ENCODE data around the gene DGAT2. TPM values are rescaled to one million over a fixed set of nuclear protein-coding genes. Genes with fewer than 3 reads are reported as not detected.

Gene DGAT2
- total and polyA plus RNA-seq, 4 donors, result 4.2 to 54.0 (median 8.4) TPM

DNA sequence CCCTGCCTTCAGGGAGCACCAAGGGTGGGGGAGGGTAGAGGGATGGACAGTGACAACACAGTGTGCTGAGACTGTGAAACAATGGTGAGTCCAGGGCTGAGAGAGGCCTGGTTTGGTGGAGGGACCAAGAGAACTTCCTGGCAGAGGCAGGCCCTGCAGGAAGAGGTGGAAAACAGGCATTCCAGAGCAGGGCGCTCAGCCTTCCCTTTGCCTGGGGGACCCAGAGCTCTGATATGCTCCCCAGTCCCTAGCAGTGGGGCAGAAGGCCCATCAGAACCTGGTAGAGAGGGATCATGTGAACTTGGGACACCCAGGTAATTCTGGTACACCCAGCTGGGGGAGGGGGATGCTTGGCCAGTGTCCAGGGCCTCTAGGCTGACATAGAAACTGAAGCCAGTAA lies 29.2 kb downstream of the DGAT2 start:
- no peaks in the 10 kb centered on the region for H3K27me3 ChIP-seq (ENCODE audit: control insufficient read depth in 3 of 3, insufficient read depth in 3 of 3, low read length in 2 of 3)
- DNase-seq (no peak), ATAC-seq (ENCODE audit: insufficient read depth, low FRiP score) (no peak)
- H3K27ac ChIP-seq (ENCODE audit: low read depth in 1 of 2, low read length in 1 of 2), result no peak overlapping the region
- TF ChIP-seq, protein P1, sequence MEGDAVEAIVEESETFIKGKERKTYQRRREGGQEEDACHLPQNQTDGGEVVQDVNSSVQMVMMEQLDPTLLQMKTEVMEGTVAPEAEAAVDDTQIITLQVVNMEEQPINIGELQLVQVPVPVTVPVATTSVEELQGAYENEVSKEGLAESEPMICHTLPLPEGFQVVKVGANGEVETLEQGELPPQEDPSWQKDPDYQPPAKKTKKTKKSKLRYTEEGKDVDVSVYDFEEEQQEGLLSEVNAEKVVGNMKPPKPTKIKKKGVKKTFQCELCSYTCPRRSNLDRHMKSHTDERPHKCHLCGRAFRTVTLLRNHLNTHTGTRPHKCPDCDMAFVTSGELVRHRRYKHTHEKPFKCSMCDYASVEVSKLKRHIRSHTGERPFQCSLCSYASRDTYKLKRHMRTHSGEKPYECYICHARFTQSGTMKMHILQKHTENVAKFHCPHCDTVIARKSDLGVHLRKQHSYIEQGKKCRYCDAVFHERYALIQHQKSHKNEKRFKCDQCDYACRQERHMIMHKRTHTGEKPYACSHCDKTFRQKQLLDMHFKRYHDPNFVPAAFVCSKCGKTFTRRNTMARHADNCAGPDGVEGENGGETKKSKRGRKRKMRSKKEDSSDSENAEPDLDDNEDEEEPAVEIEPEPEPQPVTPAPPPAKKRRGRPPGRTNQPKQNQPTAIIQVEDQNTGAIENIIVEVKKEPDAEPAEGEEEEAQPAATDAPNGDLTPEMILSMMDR (IDR thresholded peaks at IDR 0.05; ENCODE audit: control extremely low read depth, extremely low read depth), result no peak
- H3K4me1 ChIP-seq (ENCODE audit: control insufficient read depth in 5 of 5, insufficient read depth in 5 of 5, low read length in 5 of 5), result peaks cover 0 to 7% (median 0%) of the 10 kb centered on the region in 5 donors
- no peaks in the 10 kb centered on the region for H3K36me3 ChIP-seq (ENCODE audit: control insufficient read depth in 4 of 4, insufficient read depth in 4 of 4, low read length in 4 of 4)
- H3K9ac ChIP-seq (ENCODE audit: insufficient read depth in 1 of 2, low read length in 2 of 2), result no peak overlapping the region
- no peaks in the 10 kb centered on the region for H3K9me3 ChIP-seq (ENCODE audit: control insufficient read depth in 4 of 4, insufficient read depth in 3 of 4, low read length in 3 of 4)
- WGBS, 2 donors, result 98 to 100% methylated on average over 1 of the region's 1 CpG
- no peak overlapping the region for H3K4me3 ChIP-seq

DNA sequence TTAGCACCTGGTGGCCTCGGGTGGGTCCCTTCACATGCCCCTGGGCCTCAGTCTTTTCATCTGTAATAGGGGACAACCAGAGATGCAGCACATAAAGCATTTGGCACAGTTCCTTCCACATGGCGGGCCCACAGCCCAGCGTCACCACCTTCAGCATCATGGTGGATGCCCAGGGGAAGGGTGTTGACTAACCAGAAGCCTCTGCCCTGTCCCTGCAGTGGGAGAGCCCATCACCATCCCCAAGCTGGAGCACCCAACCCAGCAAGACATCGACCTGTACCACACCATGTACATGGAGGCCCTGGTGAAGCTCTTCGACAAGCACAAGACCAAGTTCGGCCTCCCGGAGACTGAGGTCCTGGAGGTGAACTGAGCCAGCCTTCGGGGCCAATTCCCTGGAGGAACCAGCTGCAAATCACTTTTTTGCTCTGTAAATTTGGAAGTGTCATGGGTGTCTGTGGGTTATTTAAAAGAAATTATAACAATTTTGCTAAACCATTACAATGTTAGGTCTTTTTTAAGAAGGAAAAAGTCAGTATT lies 31.6 kb downstream of the DGAT2 start:
- WGBS, 2 donors, result 97% methylated on average over 8 of the region's 8 CpGs
- no peak for DNase-seq
- no peak overlapping the region for H3K27ac ChIP-seq (ENCODE audit: low read depth in 1 of 2, low read length in 1 of 2)
- no peak overlapping the region for H3K4me3 ChIP-seq
- no peaks in the 10 kb centered on the region for H3K27me3 ChIP-seq (ENCODE audit: control insufficient read depth in 3 of 3, insufficient read depth in 3 of 3, low read length in 2 of 3)
- TF ChIP-seq, protein P1 (IDR thresholded peaks at IDR 0.05; ENCODE audit: control extremely low read depth, extremely low read depth), result no peak
- H3K9me3 ChIP-seq (ENCODE audit: control insufficient read depth in 4 of 4, insufficient read depth in 3 of 4, low read length in 3 of 4), result no peaks in the 10 kb centered on the region
- no peak overlapping the region for H3K9ac ChIP-seq (ENCODE audit: insufficient read depth in 1 of 2, low read length in 2 of 2)
- H3K36me3 ChIP-seq (ENCODE audit: control insufficient read depth in 4 of 4, insufficient read depth in 4 of 4, low read length in 4 of 4), result no peaks in the 10 kb centered on the region
- no peak for ATAC-seq (ENCODE audit: insufficient read depth, low FRiP score)
- no peaks in the 10 kb centered on the region for H3K4me1 ChIP-seq (ENCODE audit: control insufficient read depth in 5 of 5, insufficient read depth in 5 of 5, low read length in 5 of 5)

- H3K9me3 ChIP-seq (ENCODE audit: control insufficient read depth in 4 of 4, insufficient read depth in 3 of 4, low read length in 3 of 4), result no peaks in the 10 kb centered on the region
- no peaks in the 10 kb centered on the region for H3K27me3 ChIP-seq (ENCODE audit: control insufficient read depth in 3 of 3, insufficient read depth in 3 of 3, low read length in 2 of 3)
- H3K4me1 ChIP-seq (ENCODE audit: control insufficient read depth in 5 of 5, insufficient read depth in 5 of 5, low read length in 5 of 5), result no peaks in the 10 kb centered on the region
- WGBS, 2 donors, result 78 to 86% methylated on average over 6 of the region's 6 CpGs
- H3K27ac ChIP-seq (ENCODE audit: low read depth in 1 of 2, low read length in 1 of 2), result no peak overlapping the region
- ATAC-seq (ENCODE audit: insufficient read depth, low FRiP score) (no peak), DNase-seq (peak in 1 of 3 donors; percentile 27)
- no peaks in the 10 kb centered on the region for H3K36me3 ChIP-seq (ENCODE audit: control insufficient read depth in 4 of 4, insufficient read depth in 4 of 4, low read length in 4 of 4)
- TF ChIP-seq, protein P1 (IDR thresholded peaks at IDR 0.05; ENCODE audit: control extremely low read depth, extremely low read depth), result no peak
- H3K4me3 ChIP-seq, result no peak overlapping the region
- no peak overlapping the region for H3K9ac ChIP-seq (ENCODE audit: insufficient read depth in 1 of 2, low read length in 2 of 2)
Measured at GRCh38 chr11:75800728-75801361, 32.3 kb downstream of the DGAT2 start.

All from lung (tissue), 12 donors.